ENCODE measurements around the gene GP5.

Gene GP5

GRCh38 chr3:194375473-194376240 is 23.4 kb downstream of the GP5 start:
- no peak for DNase-seq (ENCODE audit: low spot score)

- no peak for DNase-seq (ENCODE audit: low spot score)
Measured at GRCh38 chr3:194374935-194375334, 24.1 kb downstream of the GP5 start.

- no peak for DNase-seq (ENCODE audit: low spot score)
Measured at GRCh38 chr3:194373899-194374298, 25.2 kb downstream of the GP5 start.

GRCh38 chr3:194373028-194373427 is 26.0 kb downstream of the GP5 start:
- DNase-seq (ENCODE audit: low spot score): no peak

- no peak for DNase-seq (ENCODE audit: low spot score)
Measured at GRCh38 chr3:194370753-194371152, 28.3 kb downstream of the GP5 start.

GRCh38 chr3:194369522-194370279 is 29.4 kb downstream of the GP5 start, which contains the start of gene LRRC15:
Gene LRRC15, minus strand, starts transcription at chr3:194369743. Its CDS starts 8,700 bp downstream, at chr3:194361043.
- peak; percentile 16 for DNase-seq (ENCODE audit: low spot score)

- no peak for DNase-seq (ENCODE audit: low spot score)
Measured at GRCh38 chr3:194368918-194369317, 30.1 kb downstream of the GP5 start.

GRCh38 chr3:194367992-194368841 is 30.8 kb downstream of the GP5 start:
- DNase-seq (ENCODE audit: low spot score): no peak

GRCh38 chr3:194365978-194366490 is 33.0 kb downstream of the GP5 start:
- no peak for DNase-seq (ENCODE audit: low spot score)

GRCh38 chr3:194365526-194365925 is 33.5 kb downstream of the GP5 start:
- DNase-seq (ENCODE audit: low spot score): no peak

GRCh38 chr3:194364652-194365434 is 34.2 kb downstream of the GP5 start:
- no peak for DNase-seq (ENCODE audit: low spot score)

GRCh38 chr3:194364314-194364651 is 34.8 kb downstream of the GP5 start:
- no peak for DNase-seq (ENCODE audit: low spot score)

- no peak for DNase-seq (ENCODE audit: low spot score)
Measured at GRCh38 chr3:194360568-194360967, 38.5 kb downstream of the GP5 start.

- DNase-seq (ENCODE audit: low spot score): no peak
Measured at GRCh38 chr3:194357681-194358080, 41.4 kb downstream of the GP5 start.

- no peak for DNase-seq (ENCODE audit: low spot score)
Measured at GRCh38 chr3:194355379-194355778, 43.7 kb downstream of the GP5 start.

- DNase-seq (ENCODE audit: low spot score): no peak
Measured at GRCh38 chr3:194354315-194354714, 44.8 kb downstream of the GP5 start.

- no peak for DNase-seq (ENCODE audit: low spot score)
Measured at GRCh38 chr3:194352667-194353246, 46.3 kb downstream of the GP5 start.

GRCh38 chr3:194351952-194352536 is 47.0 kb downstream of the GP5 start:
- no peak for DNase-seq (ENCODE audit: low spot score)

GRCh38 chr3:194351080-194351672 is 47.9 kb downstream of the GP5 start, which contains the start of gene CPN2:
Gene CPN2, minus strand, starts transcription at chr3:194351328. Its CDS starts 8,626 bp downstream, at chr3:194342702.
- no peak for DNase-seq (ENCODE audit: low spot score)

- no peak for DNase-seq (ENCODE audit: low spot score)
Measured at GRCh38 chr3:194350726-194351071, 48.4 kb downstream of the GP5 start.

Data from LoVo (cell line).